OCI-LY7 (cell line): ENCODE results near the gene KRT39.

Experiments used
- EZH2phosphoT487 ChIP-seq: fragments of 200-600 bp; sonication (generic); IDR thresholded peaks from 2 replicates; pipeline ENCODE4 v1.6.1; 2018; ENCODE audit warnings: low read depth, borderline replicate concordance, mild to moderate bottlenecking, mixed run types, antibody characterized with exemption, low read length, moderate library complexity, mixed read lengths
- TF ChIP-seq, protein P1 (sequence below): fragments of 200-600 bp; sonication (generic); conservative IDR thresholded peaks from 2 replicates; pipeline ENCODE4 v1.5.1; 2014; ENCODE audit warnings: mild to moderate bottlenecking, antibody characterized with exemption, low read length, moderate library complexity, mixed read lengths

DNA sequence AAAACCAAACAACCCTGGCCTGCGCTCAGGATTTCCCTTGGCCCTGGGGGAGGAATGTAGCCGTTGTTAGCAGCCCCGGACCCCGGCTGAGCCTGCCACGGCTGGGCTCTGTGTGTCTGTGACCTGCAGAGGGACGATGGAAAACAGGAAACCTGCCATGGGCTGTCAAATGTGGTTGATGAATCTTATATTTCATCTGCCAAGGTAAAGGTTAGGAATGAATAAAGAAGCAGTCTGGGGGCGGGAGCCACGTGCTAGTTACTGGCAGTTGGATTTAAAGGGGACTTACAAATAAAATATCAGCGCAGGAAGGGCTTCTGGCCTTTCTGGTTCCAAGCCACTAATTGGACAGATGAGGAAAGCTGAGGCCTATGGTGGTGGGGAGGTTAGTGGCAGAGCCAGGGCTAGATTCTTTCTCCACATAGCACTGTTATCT is 29.3 kb downstream of the KRT39 start, which contains the start of gene KRT23:
- TF ChIP-seq, protein P1, sequence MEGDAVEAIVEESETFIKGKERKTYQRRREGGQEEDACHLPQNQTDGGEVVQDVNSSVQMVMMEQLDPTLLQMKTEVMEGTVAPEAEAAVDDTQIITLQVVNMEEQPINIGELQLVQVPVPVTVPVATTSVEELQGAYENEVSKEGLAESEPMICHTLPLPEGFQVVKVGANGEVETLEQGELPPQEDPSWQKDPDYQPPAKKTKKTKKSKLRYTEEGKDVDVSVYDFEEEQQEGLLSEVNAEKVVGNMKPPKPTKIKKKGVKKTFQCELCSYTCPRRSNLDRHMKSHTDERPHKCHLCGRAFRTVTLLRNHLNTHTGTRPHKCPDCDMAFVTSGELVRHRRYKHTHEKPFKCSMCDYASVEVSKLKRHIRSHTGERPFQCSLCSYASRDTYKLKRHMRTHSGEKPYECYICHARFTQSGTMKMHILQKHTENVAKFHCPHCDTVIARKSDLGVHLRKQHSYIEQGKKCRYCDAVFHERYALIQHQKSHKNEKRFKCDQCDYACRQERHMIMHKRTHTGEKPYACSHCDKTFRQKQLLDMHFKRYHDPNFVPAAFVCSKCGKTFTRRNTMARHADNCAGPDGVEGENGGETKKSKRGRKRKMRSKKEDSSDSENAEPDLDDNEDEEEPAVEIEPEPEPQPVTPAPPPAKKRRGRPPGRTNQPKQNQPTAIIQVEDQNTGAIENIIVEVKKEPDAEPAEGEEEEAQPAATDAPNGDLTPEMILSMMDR = no peak
- no peak for TF ChIP-seq EZH2phosphoT487
